NCI-H2196 treated with DMSO at 0.1 percent for 48 hours (cell line): ENCODE data around the gene PRPSAP1.
"Not testable (repeated sequence)": the region's sequence is repeated elsewhere in the genome, so short reads cannot be mapped to it uniquely, and the experiment has no call there.

Source experiments
- DNase-seq: peaks from one replicate; lab custom pipeline; 2025; ENCODE audit not compliant: unreplicated experiment; lab: John Stamatoyannopoulos, UW

Gene PRPSAP1

GRCh38 chr17:76360461-76360860 is 6.7 kb upstream of the PRPSAP1 start:
- no peak for DNase-seq

GRCh38 chr17:76359776-76360175 is 6.1 kb upstream of the PRPSAP1 start:
- not testable (repeated sequence) for DNase-seq

GRCh38 chr17:76359375-76359774 is 5.7 kb upstream of the PRPSAP1 start:
- no peak for DNase-seq

- DNase-seq = no peak
Measured at GRCh38 chr17:76357597-76358158, 4.0 kb upstream of the PRPSAP1 start.

- no peak for DNase-seq
Measured at GRCh38 chr17:76356803-76357456, 3.2 kb upstream of the PRPSAP1 start.

- DNase-seq = no peak
Measured at GRCh38 chr17:76354747-76355310, 1.1 kb upstream of the PRPSAP1 start.

GRCh38 chr17:76354317-76354729 is 607 bp upstream of the PRPSAP1 start:
- no peak for DNase-seq

- no peak for DNase-seq
Measured at GRCh38 chr17:76353004-76353598, 615 bp downstream of the PRPSAP1 start.

GRCh38 chr17:76351526-76352071 is 2.1 kb downstream of the PRPSAP1 start:
- DNase-seq = no peak

GRCh38 chr17:76350463-76350862 is 3.3 kb downstream of the PRPSAP1 start:
- no peak for DNase-seq

GRCh38 chr17:76346936-76347335 is 6.8 kb downstream of the PRPSAP1 start:
- not testable (repeated sequence) for DNase-seq

- no peak for DNase-seq
Measured at GRCh38 chr17:76345377-76345974, 8.2 kb downstream of the PRPSAP1 start.

- no peak for DNase-seq
Measured at GRCh38 chr17:76343106-76343505, 10.6 kb downstream of the PRPSAP1 start.

- DNase-seq = no peak
Measured at GRCh38 chr17:76341301-76341700, 12.4 kb downstream of the PRPSAP1 start.

- DNase-seq = no peak
Measured at GRCh38 chr17:76337413-76337777, 16.3 kb downstream of the PRPSAP1 start.

- no peak for DNase-seq
Measured at GRCh38 chr17:76336756-76337412, 16.8 kb downstream of the PRPSAP1 start.

- DNase-seq = no peak
Measured at GRCh38 chr17:76335716-76336381, 17.9 kb downstream of the PRPSAP1 start.

- no peak for DNase-seq
Measured at GRCh38 chr17:76333673-76334505, 19.8 kb downstream of the PRPSAP1 start.

GRCh38 chr17:76331083-76331482 is 22.6 kb downstream of the PRPSAP1 start:
- no peak for DNase-seq

- no peak for DNase-seq
Measured at GRCh38 chr17:76329664-76330063, 24.1 kb downstream of the PRPSAP1 start.
